ENCODE results near the gene ATG7.

- no peak for TF ChIP-seq CTCF (IDR thresholded peaks at IDR 0.05; ENCODE audit: poor library complexity)
- no peak for TF ChIP-seq EZH2phosphoT487 (IDR thresholded peaks at IDR 0.05; ENCODE audit: low read depth, severe bottlenecking, unreplicated experiment)
- TF ChIP-seq EZH2 (IDR thresholded peaks at IDR 0.05; ENCODE audit: borderline replicate concordance): no peak
Measured at GRCh38 chr3:11480663-11481298, 208.6 kb downstream of the ATG7 start.

All from hepatocyte (in vitro differentiated cells).